Suprapubic skin (tissue), 4 donors: ENCODE data around the gene KIF16B.

Experiments used
- CTCF ChIP-seq, 2 donors: fragments of 200-600 bp in 1 of 2; fragments of 450-650 bp in 1 of 2; sonication (generic) in 1 of 2; IDR thresholded peaks; one replicate each; pipeline ENCODE4 v1.5.1; 2016 to 2019; ENCODE audit warnings: antibody characterized with exemption in 2 of 2, mild to moderate bottlenecking in 1 of 2, moderate library complexity in 1 of 2
- POLR2A ChIP-seq, 2 donors: fragments of 450-650 bp; IDR thresholded peaks; one replicate each; pipeline ENCODE4 v1.6.1; 2017; ENCODE audit warnings: antibody characterized with exemption in 2 of 2, mild to moderate bottlenecking in 2 of 2, moderate library complexity in 2 of 2
- POLR2AphosphoS5 ChIP-seq, 3 donors: sonication (generic); formaldehyde crosslinking; IDR thresholded peaks; one replicate each; pipeline ENCODE4 v1.6.1; 2017; ENCODE audit warnings: antibody characterized with exemption in 3 of 3

- TF ChIP-seq CTCF (IDR thresholded peaks at IDR 0.05) (no peak), POLR2A (IDR thresholded peaks at IDR 0.05) (no peak), POLR2AphosphoS5 (IDR thresholded peaks at IDR 0.05) (no peak)
Measured at GRCh38 chr20:16607364-16608276, 34.4 kb upstream of the KIF16B start.
